Pons (tissue), 1 donor: Measurements from ENCODE around the gene INPP5K.
A peak's percentile ranks its signal among the peaks of the same experiment; 100 is the strongest.
"Not testable (repeated sequence)": the region's sequence is repeated elsewhere in the genome, so short reads cannot be mapped to it uniquely, and the experiment has no call there.

Experiments
- DNase-seq: peaks from one replicate; pipeline ENCODE4 v3.0.0-alpha.2; 2016; ENCODE audit warnings: low spot score

The INPP5K gene

DNA sequence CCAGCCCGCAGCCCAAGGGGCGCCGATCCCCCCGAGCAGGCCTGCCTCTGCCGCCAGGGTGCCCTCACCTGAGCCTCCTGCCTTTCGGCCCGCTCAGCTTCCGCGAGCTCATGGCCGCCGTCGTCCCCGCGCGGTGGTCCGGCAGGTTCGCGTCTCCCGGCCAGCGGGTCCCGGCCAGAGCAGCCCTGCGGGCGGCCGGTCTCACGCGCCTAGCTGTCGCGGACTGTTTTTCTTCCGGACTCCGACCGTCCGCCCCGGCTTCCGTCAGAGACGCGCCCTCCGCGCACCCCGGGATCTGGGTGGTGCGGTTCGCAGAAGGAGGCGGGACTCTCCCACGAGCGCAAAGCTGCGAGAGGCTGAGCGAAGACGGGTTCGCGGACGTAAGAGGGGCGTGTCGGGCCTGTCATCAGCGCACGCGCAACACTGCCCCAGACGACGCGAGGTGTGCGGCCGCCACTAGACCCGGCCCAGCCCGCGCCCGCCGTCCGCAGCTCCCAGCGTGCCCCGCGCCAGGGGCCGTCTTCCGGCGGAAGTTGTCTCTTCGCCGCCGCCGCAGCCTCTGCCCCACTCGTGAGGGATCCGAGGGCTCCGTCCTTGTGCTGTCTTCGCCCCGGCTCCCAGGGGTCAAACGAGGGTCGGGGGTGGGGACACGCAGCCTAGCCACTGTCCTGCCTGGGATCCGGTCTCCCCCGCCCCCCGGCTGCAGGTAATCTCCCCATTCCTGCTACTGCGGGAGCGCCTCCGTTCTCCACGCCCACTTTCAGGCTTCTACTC, at the start of gene INPP5K:
Gene INPP5K (minus strand): TSS at position 225 of the 774 bp plus-strand sequence. CDS start 113 bp downstream, at position 112.
- DNase-seq = peak; percentile 97

GRCh38 chr17:1565877-1566276, 49.5 kb upstream of the INPP5K start:
- DNase-seq = no peak

GRCh38 chr17:1563786-1564613, 47.6 kb upstream of the INPP5K start:
- no peak for DNase-seq

DNA sequence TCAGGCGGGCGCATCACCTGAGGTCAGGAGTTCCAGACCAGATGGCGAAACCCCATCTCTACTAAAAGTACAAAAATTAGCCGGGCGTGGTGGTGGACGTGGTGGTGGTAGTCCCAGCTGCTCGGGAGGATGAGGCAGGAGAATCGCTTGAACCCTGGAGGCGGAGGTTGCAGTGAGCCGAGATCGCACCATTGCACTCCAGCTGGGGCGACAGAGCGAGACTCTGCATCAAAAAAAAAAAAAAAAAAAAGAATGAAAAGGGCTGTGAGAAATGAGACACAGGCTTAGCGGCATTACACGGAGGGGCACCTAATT, 47.0 kb upstream of the INPP5K start:
- DNase-seq = not testable (repeated sequence)

DNA sequence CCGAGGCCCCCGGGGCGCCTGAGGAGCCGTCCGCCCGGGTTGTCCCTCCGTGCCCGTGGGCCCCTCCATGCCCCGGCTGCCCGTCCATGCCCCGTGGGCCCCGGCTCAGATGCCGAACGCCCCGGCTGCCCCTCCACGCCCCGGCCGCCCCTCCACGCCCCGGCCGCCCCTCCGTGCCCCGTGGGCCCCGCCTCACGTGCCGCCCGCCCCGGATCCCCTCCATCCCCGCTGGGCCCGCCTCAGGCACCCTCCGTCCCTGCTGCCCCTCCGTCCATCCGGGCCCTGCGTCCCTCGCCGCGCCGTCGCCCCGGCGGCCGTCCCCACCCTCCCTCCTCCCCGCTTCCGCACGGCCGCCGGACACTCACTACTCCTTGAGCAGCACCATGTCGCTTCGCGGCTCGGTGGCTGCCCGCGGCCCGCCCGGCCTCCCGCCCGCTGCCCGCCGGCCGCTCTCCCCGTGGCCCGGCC, 45.8 kb upstream of the INPP5K start:
- no peak for DNase-seq

DNA sequence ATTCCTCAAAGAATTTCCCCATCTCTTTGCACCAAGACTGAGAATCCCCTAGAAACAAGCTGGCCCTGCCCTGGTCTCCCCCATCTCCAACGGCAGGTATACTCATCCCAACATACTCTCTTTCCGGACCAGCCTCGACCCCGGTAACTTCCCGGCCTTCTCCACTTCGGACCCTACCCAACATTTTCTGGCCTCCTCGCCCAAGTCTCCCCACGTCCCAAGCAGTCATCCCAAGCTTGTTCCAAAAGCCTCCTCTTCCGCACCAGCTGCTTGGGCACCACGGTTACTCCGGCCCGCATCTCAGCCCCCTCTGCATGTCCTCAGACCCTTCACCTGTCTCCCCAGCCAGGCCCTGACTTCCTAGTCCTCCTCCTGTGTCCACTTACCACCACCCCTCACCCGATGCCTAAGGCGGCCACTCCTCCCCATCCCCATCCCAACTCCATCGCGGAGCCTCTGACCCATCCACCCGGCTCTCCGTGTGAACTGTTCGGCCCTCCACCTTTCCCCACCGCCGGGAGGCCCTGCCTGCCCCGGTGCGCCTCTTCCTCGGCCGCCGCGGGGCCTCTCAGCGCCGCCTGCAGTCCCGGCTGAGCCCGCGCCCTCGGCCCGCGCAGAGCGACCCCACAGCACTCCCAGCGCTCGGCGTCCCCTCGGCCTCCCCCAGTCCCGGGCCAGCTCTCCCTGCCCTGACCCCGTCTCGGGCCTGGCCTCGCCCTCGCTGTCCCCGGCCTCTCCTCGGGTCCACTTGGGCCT, 45.2 kb upstream of the INPP5K start:
- no peak for DNase-seq

DNA sequence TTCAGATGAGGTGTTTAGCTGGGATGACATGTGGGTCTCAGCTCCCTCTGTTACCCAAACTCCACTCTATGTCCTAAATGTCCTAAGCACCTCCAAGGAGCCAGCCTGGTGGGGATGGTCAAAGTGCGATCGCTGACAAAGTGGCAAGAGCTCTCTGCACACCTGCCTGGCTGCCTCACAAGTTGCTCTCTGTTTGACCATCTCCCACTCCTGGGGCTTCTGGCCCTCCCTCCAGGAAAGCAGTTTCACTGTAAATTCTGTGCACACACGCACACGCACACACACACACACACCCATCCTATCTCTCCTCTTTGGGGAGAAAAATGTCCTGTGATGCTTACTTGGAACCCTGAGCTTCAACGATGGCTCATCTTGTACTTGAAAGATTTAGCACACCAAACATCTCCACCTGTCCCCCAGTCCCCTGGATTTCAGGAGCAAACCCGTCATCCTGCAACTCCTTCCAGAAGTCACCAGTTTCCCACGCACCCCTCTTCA, 44.5 kb upstream of the INPP5K start:
- no peak for DNase-seq

DNA sequence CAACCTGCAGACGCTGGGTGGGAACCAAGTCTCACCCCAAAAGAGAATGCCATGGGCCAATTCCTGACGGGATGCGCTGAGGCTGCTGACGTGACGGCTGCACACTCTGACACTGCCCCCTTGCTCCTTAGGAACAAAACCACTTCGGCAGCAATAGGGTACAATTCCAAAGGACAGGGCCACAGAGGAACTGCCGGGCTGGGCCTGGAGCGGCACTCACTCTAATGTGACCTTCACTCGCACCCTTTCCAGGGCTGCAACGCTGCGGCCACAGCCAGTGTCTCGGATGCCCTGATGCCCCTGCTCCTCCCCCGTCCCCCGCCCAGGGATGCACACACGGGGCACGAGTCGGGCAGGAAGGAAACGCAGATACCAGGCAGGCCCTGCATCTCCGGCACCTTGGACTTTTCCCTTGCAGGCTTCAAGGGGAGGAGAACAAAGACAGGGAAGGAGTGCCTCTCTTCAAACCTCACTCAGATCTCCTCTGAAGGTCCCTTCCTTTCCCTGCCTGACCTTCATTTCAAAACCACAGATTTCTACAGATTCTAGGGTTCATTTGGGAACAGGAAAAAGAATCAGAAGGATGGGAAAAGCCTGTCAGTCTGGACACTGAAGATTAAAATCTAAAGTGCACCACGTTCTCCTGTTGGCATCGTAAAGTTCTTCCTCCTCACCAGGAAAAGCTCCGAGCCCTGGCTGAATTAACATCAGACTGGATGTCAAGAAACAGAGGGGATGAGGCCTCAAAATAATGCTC, 43.9 kb upstream of the INPP5K start:
- no peak for DNase-seq

- DNase-seq = no peak
Observed at GRCh38 chr17:1559047-1560043, 42.9 kb upstream of the INPP5K start.

DNA sequence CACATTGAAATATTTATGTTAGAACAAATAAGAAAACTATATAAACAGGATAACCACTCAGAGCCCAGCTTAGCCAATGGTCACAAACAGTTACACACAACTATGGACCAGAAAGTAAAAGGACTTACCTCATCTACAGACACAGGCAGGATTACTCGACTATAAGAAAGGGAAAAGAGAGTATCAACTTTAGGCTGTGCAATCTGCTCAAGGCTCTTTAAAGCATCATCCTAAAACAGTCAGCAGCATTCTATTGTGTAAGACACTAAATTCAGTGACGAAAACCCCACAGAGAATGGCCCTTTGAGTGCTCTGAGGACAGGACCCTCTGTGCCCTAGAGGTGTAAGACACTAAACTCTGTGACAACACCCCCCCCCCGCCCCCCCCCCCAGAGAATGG, 42.0 kb upstream of the INPP5K start:
- DNase-seq = no peak

DNA sequence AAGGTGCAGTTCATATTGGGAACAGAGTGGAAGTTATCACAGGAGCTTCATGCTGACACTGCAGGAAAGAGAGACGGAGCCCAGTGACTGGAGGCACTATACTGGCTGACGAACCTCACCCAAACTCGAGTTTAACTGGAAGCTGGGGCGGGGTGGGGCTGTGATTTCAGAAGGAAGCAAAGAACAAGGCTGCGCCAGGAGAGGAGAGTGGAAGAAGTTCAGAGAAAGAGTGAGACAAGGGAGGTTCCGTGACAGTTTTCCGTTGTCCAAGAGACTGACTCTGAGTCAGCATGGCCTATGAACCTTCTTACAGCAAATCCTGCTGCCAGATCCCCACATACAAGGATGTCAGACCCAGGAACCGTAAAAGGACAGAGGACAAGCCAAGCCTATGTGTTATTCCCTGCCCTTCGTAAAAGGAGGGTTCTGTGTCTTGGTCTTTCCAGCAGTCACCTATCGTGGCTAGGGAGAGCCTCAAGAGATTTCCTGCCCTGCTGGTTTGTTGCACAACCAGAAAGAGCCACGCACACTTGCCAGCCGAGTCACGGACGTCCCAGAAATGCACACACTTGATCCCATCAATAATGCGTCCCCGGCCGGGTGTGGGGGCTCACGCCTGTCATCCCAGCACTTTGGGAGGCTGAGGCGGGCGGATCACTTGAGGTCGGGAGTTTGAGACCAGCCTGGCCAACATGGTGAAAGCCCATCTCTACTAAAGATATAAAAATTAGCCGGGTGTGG, 41.1 kb upstream of the INPP5K start:
- DNase-seq = no peak

- peak; percentile 70 for DNase-seq
Observed at GRCh38 chr17:1555651-1556471, 39.4 kb upstream of the INPP5K start.

DNA sequence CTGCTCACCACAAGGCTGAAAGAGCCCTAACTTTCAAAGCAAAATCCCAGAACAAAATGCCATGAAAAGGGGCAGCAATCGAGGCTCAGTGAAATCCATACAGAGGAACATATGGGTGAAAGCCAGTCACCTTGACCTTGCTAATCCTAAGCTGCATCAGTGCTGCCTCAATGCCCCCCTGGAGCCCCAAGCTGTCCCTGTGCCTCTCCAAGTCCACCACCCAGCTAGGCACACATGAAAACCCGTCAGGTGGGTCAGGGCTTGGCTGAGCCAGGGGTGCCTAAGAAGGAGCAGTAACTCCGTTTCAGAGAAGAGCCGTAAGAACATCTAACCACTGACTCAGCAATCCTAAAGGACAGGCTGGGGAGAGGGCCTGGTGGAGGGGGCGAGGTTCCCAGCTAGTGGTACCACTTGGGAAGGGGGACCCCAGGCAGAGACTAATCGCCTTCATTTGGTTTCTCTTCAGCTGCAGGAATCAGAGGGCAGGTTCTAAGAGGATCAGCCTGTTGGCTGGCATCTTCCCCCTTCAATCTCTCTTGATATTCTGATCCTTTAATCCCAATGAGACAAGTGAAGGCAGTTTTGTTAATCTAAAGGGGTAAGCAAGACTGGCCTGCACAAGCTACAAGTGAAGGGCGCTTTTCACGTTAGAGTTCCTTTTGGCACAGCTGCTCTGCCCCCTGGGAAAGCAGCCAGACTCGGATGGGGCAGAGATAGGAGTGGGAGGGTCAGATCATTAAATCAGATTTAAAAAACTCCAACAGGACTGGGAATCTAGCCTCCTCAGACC, 38.5 kb upstream of the INPP5K start:
- DNase-seq = no peak

DNA sequence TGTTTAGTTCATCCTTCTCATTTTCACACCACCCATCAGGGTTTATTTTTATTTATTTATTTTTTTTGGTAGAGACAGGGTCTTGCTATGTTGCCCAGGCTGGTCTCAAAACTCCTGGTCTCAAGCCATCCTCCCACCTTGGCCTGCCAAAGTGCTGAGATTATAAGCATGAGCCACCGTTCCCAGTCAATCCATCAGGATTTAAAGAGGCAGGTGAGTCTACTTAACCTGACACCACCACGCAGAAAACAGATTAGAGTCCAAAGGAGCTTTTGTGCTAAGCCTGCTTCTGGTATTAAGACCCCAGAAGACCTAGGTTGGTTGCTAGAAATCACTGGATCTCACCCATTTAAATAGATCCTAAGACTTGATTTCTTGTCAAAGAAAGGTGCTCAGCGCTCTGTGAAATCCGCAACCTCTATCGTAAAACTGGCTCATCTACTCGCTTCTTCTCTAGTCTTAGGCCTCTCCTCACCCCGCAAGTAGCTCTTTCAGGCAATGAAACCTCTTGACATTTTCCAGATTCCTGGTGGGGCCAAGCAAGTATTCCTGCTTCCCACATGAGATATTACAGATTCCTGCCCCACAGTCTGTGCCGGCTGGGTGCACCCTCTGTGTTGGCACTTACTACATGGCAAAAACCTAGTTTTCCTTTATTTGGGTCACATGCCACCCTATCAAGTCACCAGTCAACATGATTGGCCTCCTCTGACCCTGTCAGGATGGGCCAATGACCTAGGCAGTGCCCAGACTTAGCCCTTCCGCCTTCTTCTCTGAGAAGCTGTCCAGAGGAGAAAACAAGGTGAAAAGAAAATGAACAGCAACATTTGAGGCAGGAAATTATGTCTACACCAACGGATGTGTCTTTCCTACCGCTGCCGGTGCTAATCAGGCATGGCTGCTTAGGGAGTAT, 37.2 kb upstream of the INPP5K start:
- DNase-seq = no peak

DNA sequence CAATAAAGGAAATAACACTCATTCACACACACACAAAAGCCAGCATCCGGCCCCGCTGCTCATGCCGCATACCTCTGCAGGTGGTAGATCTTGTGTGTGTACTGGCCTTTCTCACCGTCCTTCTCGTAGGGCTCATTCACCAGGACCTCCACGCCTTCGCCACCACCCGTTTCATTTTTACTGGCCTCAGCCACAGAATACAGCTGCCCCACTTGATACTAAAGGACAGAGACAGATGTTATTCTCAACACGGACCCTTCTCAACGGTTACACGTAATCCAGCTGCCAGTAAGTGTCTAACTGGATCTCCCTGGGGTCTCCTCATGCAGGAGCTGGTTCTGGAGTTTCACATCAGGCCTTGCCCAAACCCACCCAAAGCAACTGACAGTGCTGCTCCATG, 36.5 kb upstream of the INPP5K start:
- DNase-seq = no peak

DNA sequence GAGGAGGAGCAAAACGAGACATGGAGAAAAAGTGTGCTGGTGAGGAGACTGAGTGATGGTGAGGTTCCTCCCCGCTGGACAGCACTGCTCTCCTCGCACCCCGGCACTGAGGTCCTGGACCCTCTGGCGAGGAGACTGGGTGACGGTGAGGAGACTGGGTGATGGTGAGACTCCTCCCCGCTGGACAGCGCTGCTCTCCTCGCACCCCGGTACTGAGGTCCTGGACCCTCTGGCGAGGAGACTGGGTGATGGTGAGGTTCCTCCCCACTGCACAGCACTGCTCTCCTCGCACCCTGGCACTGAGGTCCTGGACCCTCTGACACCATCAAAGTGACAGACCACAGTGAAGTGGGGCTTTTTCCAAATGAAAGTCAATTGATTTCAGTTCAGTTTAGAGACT, 35.3 kb upstream of the INPP5K start:
- no peak for DNase-seq

- DNase-seq = no peak
Observed at GRCh38 chr17:1548032-1548431, 31.6 kb upstream of the INPP5K start.
